Measurements from ENCODE around the gene SV2A.

SV2A gene

GRCh38 chr1:149931212-149931790 is 13.7 kb upstream of the SV2A start:
- TF ChIP-seq, protein P1, sequence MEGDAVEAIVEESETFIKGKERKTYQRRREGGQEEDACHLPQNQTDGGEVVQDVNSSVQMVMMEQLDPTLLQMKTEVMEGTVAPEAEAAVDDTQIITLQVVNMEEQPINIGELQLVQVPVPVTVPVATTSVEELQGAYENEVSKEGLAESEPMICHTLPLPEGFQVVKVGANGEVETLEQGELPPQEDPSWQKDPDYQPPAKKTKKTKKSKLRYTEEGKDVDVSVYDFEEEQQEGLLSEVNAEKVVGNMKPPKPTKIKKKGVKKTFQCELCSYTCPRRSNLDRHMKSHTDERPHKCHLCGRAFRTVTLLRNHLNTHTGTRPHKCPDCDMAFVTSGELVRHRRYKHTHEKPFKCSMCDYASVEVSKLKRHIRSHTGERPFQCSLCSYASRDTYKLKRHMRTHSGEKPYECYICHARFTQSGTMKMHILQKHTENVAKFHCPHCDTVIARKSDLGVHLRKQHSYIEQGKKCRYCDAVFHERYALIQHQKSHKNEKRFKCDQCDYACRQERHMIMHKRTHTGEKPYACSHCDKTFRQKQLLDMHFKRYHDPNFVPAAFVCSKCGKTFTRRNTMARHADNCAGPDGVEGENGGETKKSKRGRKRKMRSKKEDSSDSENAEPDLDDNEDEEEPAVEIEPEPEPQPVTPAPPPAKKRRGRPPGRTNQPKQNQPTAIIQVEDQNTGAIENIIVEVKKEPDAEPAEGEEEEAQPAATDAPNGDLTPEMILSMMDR (IDR thresholded peaks at IDR 0.05; ENCODE audit: control extremely low read depth, extremely low read depth, low read depth, missing control alignments): no peak
- CTCF ChIA-PET: interaction anchor here (2.7 kb wide), 1 partner anchor 30 kb away, joined by 16 read pairs; no protein-coding TSS in a partner anchor
- no peak for DNase-seq (ENCODE audit: extremely low spot score)
- POLR2A ChIA-PET: no interaction called here

DNA sequence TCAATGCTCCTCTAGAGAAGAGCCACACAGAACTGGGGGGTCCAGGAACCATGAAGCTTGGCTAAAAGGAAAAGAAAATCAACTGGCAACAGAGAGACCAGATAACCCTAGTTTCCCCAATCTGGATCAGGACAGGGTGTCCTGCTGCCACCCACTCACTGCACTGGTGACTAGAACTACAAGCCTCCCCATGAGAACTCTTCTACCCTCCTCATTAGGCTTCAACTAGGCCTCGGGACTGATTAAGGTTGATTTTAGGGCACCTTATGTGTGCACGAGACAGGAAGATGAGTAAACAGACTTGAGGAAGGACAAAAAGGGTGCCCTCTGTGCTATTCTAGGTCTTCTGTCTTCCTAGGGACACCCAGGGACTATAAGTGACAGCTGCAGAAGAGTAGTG is 12.2 kb upstream of the SV2A start:
- no peak for DNase-seq (ENCODE audit: extremely low spot score)
- TF ChIP-seq, protein P1 (IDR thresholded peaks at IDR 0.05; ENCODE audit: control extremely low read depth, extremely low read depth, low read depth, missing control alignments): no peak
- ChIA-PET CTCF (interaction anchor here (0.6 to 1.9 kb wide), 5 partner anchors 10 to 37 kb away, joined by 3 to 6 read pairs (median 4); no protein-coding TSS in a partner anchor), POLR2A (no interaction called here)

GRCh38 chr1:149928401-149928724 is 10.7 kb upstream of the SV2A start:
- no peak for DNase-seq (ENCODE audit: extremely low spot score)
- ChIA-PET CTCF (interaction anchor here (1.2 to 1.7 kb wide), 3 partner anchors 12 to 82 kb away, joined by 3 to 5 read pairs (median 4); partner anchors contain the start of gene OTUD7B), POLR2A (interaction anchor here (1.0 kb wide), 2 partner anchors 11 to 41 kb away, joined by 4 to 7 read pairs; a partner anchor contains a TSS)
- TF ChIP-seq, protein P1 (IDR thresholded peaks at IDR 0.05; ENCODE audit: control extremely low read depth, extremely low read depth, low read depth, missing control alignments): no peak

DNA sequence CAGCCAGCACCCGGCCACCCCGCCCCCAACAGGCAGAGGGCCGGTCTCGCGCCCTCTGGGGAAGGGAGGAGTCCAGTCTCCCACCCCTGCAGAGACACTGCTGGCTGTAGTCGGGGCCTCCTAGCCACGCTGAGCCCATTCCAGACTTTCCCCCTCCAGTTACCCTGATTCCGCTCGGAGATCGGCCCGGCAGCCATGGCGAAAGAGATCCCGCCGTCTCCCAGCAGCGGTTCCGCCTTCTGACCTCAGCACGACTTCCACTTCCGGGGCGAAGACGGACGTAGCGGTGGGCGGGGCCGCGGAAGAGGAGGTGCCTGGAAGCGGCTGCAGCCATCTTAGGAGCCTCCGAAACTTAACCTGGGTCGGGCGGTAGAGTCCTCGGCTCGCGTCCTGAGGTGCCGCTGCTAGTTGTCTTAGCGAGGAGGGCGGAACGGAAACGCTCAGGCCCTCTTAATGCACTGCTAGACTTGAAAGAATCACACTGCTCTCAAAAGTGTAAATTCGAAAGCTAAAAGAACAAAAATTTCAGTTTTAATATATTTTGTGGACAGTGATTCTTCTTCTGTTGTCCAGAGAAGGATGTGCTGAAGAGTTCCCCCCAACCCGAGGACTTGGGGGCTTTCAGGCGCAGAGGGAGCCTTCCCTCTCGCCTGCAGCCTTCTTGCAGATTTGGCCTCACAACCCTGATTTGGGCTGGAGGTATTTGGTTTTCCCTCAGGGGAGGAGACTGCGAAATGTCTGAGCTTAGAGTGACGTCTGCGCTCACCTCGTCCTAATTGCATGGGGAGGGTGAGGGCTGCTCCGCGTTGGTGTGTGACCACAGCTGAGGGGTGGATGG is 10.1 kb upstream of the SV2A start, which contains the start of gene SF3B4:
Gene SF3B4, minus strand, starts transcription at position 241 of the 838 bp plus-strand sequence. Its CDS starts 44 bp downstream, at position 197.
- TF ChIP-seq, protein P1 (IDR thresholded peaks at IDR 0.05; ENCODE audit: control extremely low read depth, extremely low read depth, low read depth, missing control alignments): peak; percentile 5
- ChIA-PET CTCF (interaction anchor here (1.2 to 1.7 kb wide), 3 partner anchors 11 to 83 kb away, joined by 3 to 5 read pairs (median 4); partner anchors contain the start of gene OTUD7B), POLR2A (interaction anchor here (1.0 kb wide), 2 partner anchors 11 to 41 kb away, joined by 4 to 7 read pairs; a partner anchor contains a TSS)
- DNase-seq (ENCODE audit: extremely low spot score): peak; percentile 94

GRCh38 chr1:149927056-149927562 is 9.5 kb upstream of the SV2A start:
- ChIA-PET POLR2A (no interaction called here), CTCF (no interaction called here)
- DNase-seq (ENCODE audit: extremely low spot score): no peak
- TF ChIP-seq, protein P1 (IDR thresholded peaks at IDR 0.05; ENCODE audit: control extremely low read depth, extremely low read depth, low read depth, missing control alignments): no peak

- TF ChIP-seq, protein P1 (IDR thresholded peaks at IDR 0.05; ENCODE audit: control extremely low read depth, extremely low read depth, low read depth, missing control alignments): no peak
- ChIA-PET POLR2A (no interaction called here), CTCF (no interaction called here)
- no peak for DNase-seq (ENCODE audit: extremely low spot score)
Observed at GRCh38 chr1:149926296-149926695, 8.7 kb upstream of the SV2A start.

All from GM10248 (cell line).